Muscle of back (tissue), 13 donors: ENCODE data around the gene LHFPL6. TPM values are rescaled to one million over a fixed set of nuclear protein-coding genes. Genes with fewer than 3 reads are reported as not detected.

Source experiments
- DNase-seq, 3 donors: peaks; one replicate each; pipeline versions ENCODE4 v3.0.0 to v3.0.0-alpha.2; 2013
- long read RNA-seq, 9 donors: transcript quantifications; one replicate each; lab custom pipeline, GENCODE V29; 2026
- polyA plus RNA-seq, 10 donors: library from polyadenylated mRNA; unstranded; fragments of 120-200 nt; gene quantifications; one replicate each; pipeline ENCODE4 v1.2.1, GENCODE V29; 2013; ENCODE audit not compliant: insufficient read length in 10 of 10

LHFPL6 gene
- 10 to 100 TPM; 53.9 to 84.6 (median 68.7) TPM for polyA plus RNA-seq
- long read RNA-seq, donor 1, partial matches to known transcripts, result 26 of 26 reads
- long read RNA-seq, donor 1, other reads (novel, unspliced or antisense), result 0 of 26 reads
- long read RNA-seq, donor 2, partial matches to known transcripts, result 17 of 18 reads
- long read RNA-seq, donor 2, other reads (novel, unspliced or antisense), result 0 of 18 reads
- long read RNA-seq, donor 3, result 0 reads
- long read RNA-seq, donor 4, partial matches to known transcripts, result 28 of 28 reads
- long read RNA-seq, donor 4, other reads (novel, unspliced or antisense), result 0 of 28 reads
- long read RNA-seq, donor 5, partial matches to known transcripts, result 55 of 55 reads
- long read RNA-seq, donor 5, other reads (novel, unspliced or antisense), result 0 of 55 reads
- long read RNA-seq, donor 6, partial matches to known transcripts, result 40 of 42 reads
- long read RNA-seq, donor 6, other reads (novel, unspliced or antisense), result 0 of 42 reads
- long read RNA-seq, donor 7, partial matches to known transcripts, result 20 of 20 reads
- long read RNA-seq, donor 7, other reads (novel, unspliced or antisense), result 0 of 20 reads
- long read RNA-seq, donor 8, partial matches to known transcripts, result 32 of 32 reads
- long read RNA-seq, donor 8, other reads (novel, unspliced or antisense), result 0 of 32 reads
- long read RNA-seq, donor 9, result 0 reads

- DNase-seq, result peak; percentile 79 to 95 (median 88)
These were observed at the start of gene LHFPL6 for GRCh38 chr13:39602614-39603366. TSS of gene LHFPL6 (minus strand) at chr13:39603193.

- DNase-seq, result no peak
These were observed 43.1 kb upstream of the LHFPL6 start for GRCh38 chr13:39646122-39646521.

DNA sequence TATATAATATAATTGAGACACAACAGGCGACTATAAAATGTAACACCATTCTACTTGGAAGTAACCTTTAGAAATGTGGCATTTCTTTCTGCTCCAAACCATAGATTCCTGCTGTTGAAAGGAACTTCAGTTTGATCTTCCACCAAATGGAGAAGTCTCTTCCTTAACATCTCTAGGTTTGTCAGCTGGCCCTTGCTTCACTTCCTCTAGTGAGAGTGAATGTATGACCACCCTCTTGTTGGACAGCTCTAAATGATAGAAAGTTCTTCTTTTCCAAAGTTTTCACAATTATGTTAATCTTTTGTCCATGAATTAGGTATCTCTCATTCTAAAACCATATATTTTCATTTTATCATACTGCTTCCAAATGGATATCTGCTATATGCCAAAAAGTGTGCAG is 38.7 kb upstream of the LHFPL6 start:
- no peak for DNase-seq

- no peak for DNase-seq
These were observed 34.9 kb upstream of the LHFPL6 start for GRCh38 chr13:39637890-39638289.

- DNase-seq, result no peak
These were observed 32.6 kb upstream of the LHFPL6 start for GRCh38 chr13:39635564-39635963.

GRCh38 chr13:39632994-39633393 is 30.0 kb upstream of the LHFPL6 start:
- no peak for DNase-seq

DNA sequence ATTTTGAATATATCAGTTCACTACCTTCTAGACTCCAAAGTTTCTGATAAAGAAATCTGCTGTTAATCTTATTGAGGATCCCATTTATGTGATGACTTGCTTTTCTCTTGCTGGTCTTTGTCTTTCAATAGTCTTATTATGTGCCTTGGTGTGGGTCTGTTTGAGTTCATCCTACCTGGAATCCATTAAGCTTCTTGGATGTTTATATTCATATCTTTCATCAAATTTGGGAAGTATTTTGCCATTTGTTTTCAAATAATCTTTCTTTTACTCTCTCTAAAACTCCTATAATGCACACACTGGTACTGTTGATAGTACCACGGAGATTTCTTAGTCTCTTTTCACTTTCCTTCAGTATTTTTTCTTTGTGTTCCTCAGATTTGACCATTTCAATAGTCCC is 28.3 kb upstream of the LHFPL6 start:
- DNase-seq, result no peak

GRCh38 chr13:39623466-39623865 is 20.5 kb upstream of the LHFPL6 start:
- no peak for DNase-seq

DNA sequence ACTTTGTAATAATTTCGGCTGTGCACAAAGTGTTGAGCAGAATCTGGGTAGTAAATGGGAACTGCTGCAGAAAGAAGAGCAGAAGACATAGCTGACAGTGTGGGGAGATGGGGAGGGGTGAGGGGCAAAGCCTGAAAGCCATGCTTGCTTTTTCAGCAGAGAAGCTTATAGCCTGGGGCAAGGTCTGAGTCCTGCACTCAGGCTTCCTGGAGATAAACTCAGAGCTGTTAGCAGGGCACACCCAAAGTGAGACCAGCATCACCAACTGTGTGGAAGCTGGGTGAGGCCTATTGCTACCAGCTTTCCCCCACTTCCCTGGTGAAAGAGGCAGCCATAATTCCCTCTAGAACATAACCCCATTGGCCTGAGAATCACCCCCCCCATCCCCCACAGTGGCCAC is 15.6 kb upstream of the LHFPL6 start:
- no peak for DNase-seq

- peak; percentile 69 to 86 (median 81) for DNase-seq
These were observed 13.2 kb upstream of the LHFPL6 start for GRCh38 chr13:39616087-39616694.

DNA sequence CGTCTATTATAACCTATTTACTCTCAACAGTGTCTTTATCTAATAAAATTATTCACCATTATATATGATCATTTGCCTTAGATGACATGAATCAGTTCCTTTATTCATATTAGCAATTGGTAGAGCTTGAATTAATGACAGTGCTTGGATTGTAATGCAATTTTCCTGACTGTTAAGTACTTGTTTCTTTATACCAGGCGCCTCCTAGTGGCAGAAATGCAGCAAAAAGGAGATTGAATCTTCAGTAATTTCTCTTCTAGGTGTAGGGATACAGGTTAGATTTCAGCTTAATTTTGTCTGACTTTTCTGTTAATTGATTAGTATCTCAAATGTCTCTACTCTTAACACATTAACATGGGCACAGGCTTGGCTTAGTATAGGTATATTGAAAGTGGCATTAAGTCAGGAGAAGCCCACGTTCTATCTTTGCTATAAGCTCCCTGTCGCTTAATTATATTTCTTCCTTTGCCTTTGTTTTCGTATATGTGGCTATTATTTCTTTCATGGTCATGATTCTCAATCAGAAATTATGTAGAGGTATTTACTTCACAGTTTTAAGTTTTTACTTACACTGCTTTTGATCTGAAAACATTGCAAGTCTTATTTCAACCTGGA is 9.1 kb upstream of the LHFPL6 start:
- DNase-seq, result peak; percentile 75 to 81 (median 76)

DNA sequence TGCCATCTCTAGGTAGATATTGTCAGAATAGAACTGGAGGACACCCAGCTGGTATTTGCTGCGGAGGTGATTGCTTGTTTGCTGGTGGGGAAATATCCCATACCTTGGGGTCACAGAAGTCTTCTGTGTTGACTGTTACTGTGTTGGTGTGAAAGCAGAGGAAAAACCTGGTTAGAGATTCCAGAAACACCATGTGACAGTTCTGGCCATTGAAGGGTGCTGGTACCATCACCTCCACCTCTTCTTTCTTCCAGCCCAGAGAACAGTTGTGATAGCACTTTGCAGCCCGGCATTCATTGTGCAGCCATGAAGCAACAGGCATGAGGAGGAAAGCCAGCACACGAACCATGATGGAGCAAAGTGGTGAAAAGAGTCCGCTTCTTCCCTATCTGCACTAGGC is 4.9 kb upstream of the LHFPL6 start:
- DNase-seq, result no peak

DNA sequence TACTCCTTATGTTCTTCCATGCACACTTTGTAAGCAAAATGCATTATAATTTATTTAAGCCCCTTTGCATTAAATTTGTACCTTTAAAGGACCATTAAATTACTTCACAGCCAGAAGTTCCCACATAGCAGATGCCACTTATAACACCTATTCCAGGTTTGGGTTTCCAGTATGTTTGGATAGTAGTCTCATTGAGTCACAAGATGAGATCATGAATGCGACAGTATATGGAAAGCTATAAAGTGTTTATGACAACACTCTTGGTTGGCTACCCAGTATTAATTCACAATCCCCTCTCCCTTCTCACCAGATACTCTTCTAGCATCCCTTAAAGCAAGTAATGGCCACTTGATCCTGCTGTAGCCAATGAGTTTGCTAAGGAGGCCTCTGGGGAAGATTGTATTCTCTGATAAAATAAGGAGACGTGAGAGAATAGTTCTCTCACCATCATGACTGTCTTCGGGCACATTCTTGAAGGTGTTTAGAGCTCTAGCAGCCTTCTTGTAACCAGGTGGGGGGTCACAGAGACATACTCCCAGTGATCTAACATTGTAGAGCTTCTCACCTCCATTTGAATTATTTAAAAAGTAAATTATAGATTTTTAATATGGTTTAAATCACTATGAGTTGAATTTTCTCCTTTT is 2.8 kb upstream of the LHFPL6 start:
- DNase-seq, result no peak

- no peak for DNase-seq
These were observed 1.8 kb upstream of the LHFPL6 start for GRCh38 chr13:39604756-39605155.

GRCh38 chr13:39603424-39603947 is 493 bp upstream of the LHFPL6 start:
- peak in 1 of 3 donors; percentile 73 for DNase-seq

DNA sequence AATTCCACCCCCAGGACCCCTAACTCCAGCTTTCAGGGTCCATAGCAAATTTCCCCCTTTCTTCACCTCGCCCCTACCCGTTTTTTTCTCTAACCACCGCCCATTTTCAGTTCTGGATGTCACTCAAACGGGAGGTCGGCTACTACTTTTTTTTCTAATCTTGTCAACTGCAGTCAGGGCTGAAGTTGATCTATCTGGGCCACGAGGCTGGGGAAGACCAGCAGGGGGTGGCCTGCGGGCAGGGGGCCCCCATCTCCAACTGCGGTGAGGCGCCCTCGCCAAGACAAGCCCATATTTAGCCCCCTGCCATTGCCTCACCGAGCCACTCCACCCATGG is 748 bp downstream of the LHFPL6 start:
- DNase-seq, result no peak

- no peak for DNase-seq
These were observed 1.4 kb downstream of the LHFPL6 start for GRCh38 chr13:39601636-39602035.

DNA sequence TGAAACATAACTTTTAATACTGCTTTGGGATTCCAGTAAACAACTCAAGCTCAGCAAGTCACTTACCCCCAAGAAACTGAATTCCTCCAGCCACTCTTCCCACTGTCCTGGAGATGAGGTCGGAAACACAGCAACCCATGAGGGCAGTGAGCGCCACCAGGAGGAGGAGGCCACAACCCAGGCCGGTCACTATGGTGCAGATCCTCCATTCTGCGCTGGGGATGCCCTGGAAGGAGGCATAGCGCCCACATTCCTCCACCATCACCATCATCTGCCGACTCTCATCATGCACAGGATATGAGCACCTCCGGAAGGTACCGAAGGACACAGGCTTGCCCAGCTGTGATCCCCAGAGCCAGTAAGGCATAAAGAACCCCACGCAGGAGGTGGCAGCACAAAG is 2.2 kb downstream of the LHFPL6 start:
- DNase-seq, result no peak

GRCh38 chr13:39599842-39600241 is 3.2 kb downstream of the LHFPL6 start:
- peak; percentile 55 to 85 (median 61) for DNase-seq

DNA sequence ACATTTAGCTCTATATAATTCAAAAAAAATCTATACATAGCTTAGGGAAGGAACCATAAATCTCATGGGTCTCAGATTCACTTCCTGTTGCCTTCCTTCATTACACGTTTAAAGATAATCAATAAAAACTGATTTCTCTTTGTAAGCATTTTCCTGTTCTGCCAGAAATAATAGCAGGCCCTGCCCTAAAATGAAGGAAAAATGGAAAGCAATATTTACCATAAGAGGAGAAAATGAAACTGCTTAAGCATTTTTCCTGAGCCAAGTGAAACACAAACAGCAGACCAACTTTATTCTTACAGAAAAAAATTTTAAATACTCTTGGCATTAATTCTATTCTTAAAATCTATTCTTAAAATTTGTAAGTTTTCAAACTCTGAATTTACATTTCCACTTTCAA is 4.0 kb downstream of the LHFPL6 start:
- DNase-seq, result peak in 1 of 3 donors; percentile 51

DNA sequence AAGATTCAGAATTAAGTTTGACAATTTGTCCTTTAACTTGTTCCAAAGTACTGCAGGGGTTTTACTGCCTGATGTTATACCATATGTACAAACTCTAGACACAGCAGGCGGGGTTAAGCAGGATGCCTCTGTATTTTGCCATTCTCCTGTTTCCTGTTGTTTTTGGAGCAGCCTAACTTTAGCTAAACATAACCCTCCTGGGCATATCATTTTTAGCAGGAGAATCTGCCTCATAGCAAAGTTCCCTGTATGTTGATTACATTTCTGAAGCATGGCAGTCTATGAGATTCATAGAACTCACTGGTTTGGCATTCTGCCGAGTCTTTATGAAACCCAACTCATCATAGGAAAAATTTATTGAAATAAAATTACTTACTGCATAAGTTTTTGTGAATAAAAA is 5.2 kb downstream of the LHFPL6 start:
- DNase-seq, result peak in 1 of 3 donors; percentile 71
